Measurements from ENCODE around the gene SPATC1L.

SPATC1L gene

DNA sequence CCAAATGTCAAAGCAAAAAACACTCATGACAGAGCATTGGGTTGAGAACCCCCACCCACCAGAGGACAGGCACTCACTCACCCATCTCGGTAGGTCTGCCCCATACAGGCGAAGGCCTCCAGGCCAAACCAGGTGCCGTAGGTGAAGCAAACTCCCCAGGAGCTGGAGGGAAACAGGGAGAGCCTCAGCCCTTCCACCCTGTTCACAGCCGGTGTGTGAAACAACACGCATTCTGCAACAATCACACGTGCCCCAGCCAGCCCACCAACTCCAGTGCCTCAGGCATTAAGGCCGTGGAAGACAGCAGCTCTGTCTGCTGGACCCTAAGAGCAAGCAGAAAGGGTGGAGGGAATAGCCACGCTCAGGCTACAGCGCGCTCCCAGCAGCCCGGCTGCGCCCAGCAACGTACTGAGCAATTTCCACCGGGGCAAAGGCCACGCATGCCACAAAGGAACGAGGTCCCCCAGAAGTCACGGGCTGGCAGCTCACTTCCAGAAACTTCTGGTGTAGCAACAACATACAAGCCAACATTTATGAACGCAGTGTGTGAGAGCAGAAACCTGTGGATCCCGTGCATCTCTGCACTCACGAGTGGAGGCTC lies 11.4 kb upstream of the SPATC1L start:
- Histone ChIP-seq H3K18ac (ENCODE audit: low read length) (no peak overlapping the region), H3K79me1 (ENCODE audit: low read length) (no peaks in the 10 kb centered on the region), H3K27ac (ENCODE audit: low read depth, low read length) (no peak overlapping the region), H2BK5ac (ENCODE audit: low read length) (no peak overlapping the region), H2AK5ac (ENCODE audit: low read length) (no peak overlapping the region), H3K9ac (ENCODE audit: low read length) (no peak overlapping the region), H3K56ac (ENCODE audit: low read length) (no peak overlapping the region), H3K79me2 (ENCODE audit: control insufficient read depth, insufficient read depth, low read length) (no peaks in the 10 kb centered on the region), H3K4ac (ENCODE audit: low read depth, low read length) (no peak overlapping the region), H2BK120ac (ENCODE audit: low read depth, low read length) (no peak overlapping the region), H3K4me3 (ENCODE audit: low read length) (no peak overlapping the region), H3K23ac (ENCODE audit: low read length) (no peak overlapping the region), H3K4me2 (ENCODE audit: low read length) (no peak overlapping the region), H4K5ac (ENCODE audit: low read length) (no peak overlapping the region), H4K8ac (ENCODE audit: low read depth, low read length) (no peak overlapping the region), H3K27me3 (ENCODE audit: insufficient read depth, low read length, poor library complexity) (no peaks in the 10 kb centered on the region), H2BK15ac (replicated peaks; ENCODE audit: low read depth) (no peak overlapping the region), H3K4me1 (ENCODE audit: control insufficient read depth, low read depth, low read length) (no peaks in the 10 kb centered on the region), H3K36me3 (ENCODE audit: control insufficient read depth, insufficient read depth, low read length) (peaks cover 26% of the 10 kb centered on the region)
- no peak for DNase-seq
- no CpG with 5 or more reads among the region's 20 CpGs for WGBS (ENCODE audit: extremely low coverage, insufficient coverage, low lambda C conversion rate)

DNA sequence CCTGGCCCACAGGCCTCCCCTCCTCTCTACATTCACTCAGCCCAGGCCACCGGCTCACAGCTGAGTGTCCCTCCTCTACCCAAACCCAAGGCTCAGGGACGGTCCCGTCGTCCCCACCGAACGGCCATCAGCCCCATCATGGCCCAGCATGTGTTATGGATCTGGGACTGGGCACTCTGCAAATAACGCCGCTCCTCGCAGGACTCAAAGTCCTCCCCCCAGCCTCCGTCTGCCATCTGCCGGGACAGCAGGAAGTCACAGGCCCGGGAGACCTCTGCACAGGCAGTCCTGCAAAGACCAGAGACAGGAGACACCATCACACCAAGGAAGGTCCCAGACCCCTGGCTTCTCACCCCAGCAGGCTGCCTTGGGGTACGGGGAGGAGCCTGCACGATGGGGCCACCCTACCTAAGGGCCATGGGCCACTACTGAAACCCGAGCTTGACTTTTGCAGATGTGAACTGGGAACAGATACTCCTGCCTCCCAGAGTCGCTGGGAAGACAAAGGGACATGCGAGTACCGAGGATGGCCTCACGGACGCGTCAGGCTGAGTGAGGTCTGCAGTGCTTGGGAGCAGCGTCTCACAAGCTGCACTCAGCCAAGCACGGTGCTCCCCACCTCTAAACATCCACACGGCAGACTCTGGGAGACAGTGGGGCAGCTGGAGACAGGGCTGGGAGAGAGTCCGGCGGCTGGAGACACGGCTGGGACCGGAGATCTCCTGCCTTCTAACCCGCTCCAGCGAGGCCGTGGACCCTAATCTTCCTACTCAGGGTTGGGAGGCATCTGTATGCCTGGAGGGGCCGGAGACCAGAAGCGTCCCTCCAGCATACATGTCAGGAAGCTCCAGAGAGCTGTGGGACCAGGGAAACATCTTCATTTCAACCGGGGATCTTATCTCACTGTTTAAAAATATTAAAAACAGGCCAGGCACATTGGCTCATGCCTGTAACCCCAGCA lies 10.4 kb upstream of the SPATC1L start:
- no peak overlapping the region for H3K4me3 ChIP-seq (ENCODE audit: low read length)
- H2BK5ac ChIP-seq (ENCODE audit: low read length): no peak overlapping the region
- no peak overlapping the region for H3K9ac ChIP-seq (ENCODE audit: low read length)
- DNase-seq: no peak
- no peak overlapping the region for H3K4me2 ChIP-seq (ENCODE audit: low read length)
- no peaks in the 10 kb centered on the region for H3K79me2 ChIP-seq (ENCODE audit: control insufficient read depth, insufficient read depth, low read length)
- no peak overlapping the region for H3K56ac ChIP-seq (ENCODE audit: low read length)
- no peak overlapping the region for H3K4ac ChIP-seq (ENCODE audit: low read depth, low read length)
- no peaks in the 10 kb centered on the region for H3K79me1 ChIP-seq (ENCODE audit: low read length)
- no peaks in the 10 kb centered on the region for H3K27me3 ChIP-seq (ENCODE audit: insufficient read depth, low read length, poor library complexity)
- WGBS (ENCODE audit: extremely low coverage, insufficient coverage, low lambda C conversion rate): no CpG with 5 or more reads among the region's 34 CpGs
- H3K36me3 ChIP-seq (ENCODE audit: control insufficient read depth, insufficient read depth, low read length): peaks cover 27% of the 10 kb centered on the region
- no peak overlapping the region for H2AK5ac ChIP-seq (ENCODE audit: low read length)
- H2BK15ac ChIP-seq (replicated peaks; ENCODE audit: low read depth): no peak overlapping the region
- H3K4me1 ChIP-seq (ENCODE audit: control insufficient read depth, low read depth, low read length): no peaks in the 10 kb centered on the region
- H4K8ac ChIP-seq (ENCODE audit: low read depth, low read length): no peak overlapping the region
- H3K18ac ChIP-seq (ENCODE audit: low read length): no peak overlapping the region
- H3K27ac ChIP-seq (ENCODE audit: low read depth, low read length): no peak overlapping the region
- no peak overlapping the region for H4K5ac ChIP-seq (ENCODE audit: low read length)
- no peak overlapping the region for H3K23ac ChIP-seq (ENCODE audit: low read length)
- no peak overlapping the region for H2BK120ac ChIP-seq (ENCODE audit: low read depth, low read length)

DNA sequence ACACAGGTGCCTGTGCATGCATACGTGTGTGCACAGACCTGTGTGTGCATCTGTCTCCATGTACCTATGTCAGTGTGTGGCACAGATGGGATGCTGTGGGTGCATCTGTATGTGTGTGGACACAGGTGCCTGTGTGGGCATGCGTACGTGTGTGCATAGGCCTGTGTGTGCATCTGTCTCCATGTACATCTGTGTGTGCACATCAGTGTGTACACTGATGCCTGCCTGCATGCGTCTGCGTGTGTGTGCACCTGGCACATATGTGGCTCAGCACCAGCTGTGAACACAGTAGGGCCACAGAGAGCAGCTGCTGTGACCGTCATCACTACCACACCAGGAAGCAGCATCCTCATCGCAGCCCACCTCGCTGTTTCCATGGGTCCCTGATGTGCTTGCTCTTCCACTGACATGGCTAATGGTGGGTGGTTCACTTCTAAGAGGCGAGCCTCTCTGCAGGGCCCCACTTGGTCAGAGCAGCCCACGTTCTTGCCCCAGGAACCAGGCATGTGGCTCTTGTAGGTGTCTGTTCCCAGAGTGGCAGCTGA lies 9.6 kb upstream of the SPATC1L start:
- no peak overlapping the region for H3K9ac ChIP-seq (ENCODE audit: low read length)
- H3K79me2 ChIP-seq (ENCODE audit: control insufficient read depth, insufficient read depth, low read length): no peaks in the 10 kb centered on the region
- H2BK120ac ChIP-seq (ENCODE audit: low read depth, low read length): no peak overlapping the region
- no peak overlapping the region for H3K23ac ChIP-seq (ENCODE audit: low read length)
- no CpG with 5 or more reads among the region's 10 CpGs for WGBS (ENCODE audit: extremely low coverage, insufficient coverage, low lambda C conversion rate)
- no peak overlapping the region for H3K18ac ChIP-seq (ENCODE audit: low read length)
- no peak overlapping the region for H2BK15ac ChIP-seq (replicated peaks; ENCODE audit: low read depth)
- no peak for DNase-seq
- no peak overlapping the region for H3K56ac ChIP-seq (ENCODE audit: low read length)
- no peak overlapping the region for H3K4ac ChIP-seq (ENCODE audit: low read depth, low read length)
- no peaks in the 10 kb centered on the region for H3K79me1 ChIP-seq (ENCODE audit: low read length)
- H4K8ac ChIP-seq (ENCODE audit: low read depth, low read length): no peak overlapping the region
- H3K27ac ChIP-seq (ENCODE audit: low read depth, low read length): no peak overlapping the region
- H3K4me3 ChIP-seq (ENCODE audit: low read length): no peak overlapping the region
- no peaks in the 10 kb centered on the region for H3K4me1 ChIP-seq (ENCODE audit: control insufficient read depth, low read depth, low read length)
- no peak overlapping the region for H2BK5ac ChIP-seq (ENCODE audit: low read length)
- no peaks in the 10 kb centered on the region for H3K27me3 ChIP-seq (ENCODE audit: insufficient read depth, low read length, poor library complexity)
- no peak overlapping the region for H4K5ac ChIP-seq (ENCODE audit: low read length)
- H2AK5ac ChIP-seq (ENCODE audit: low read length): no peak overlapping the region
- H3K36me3 ChIP-seq (ENCODE audit: control insufficient read depth, insufficient read depth, low read length): peaks cover 26% of the 10 kb centered on the region
- no peak overlapping the region for H3K4me2 ChIP-seq (ENCODE audit: low read length)

DNA sequence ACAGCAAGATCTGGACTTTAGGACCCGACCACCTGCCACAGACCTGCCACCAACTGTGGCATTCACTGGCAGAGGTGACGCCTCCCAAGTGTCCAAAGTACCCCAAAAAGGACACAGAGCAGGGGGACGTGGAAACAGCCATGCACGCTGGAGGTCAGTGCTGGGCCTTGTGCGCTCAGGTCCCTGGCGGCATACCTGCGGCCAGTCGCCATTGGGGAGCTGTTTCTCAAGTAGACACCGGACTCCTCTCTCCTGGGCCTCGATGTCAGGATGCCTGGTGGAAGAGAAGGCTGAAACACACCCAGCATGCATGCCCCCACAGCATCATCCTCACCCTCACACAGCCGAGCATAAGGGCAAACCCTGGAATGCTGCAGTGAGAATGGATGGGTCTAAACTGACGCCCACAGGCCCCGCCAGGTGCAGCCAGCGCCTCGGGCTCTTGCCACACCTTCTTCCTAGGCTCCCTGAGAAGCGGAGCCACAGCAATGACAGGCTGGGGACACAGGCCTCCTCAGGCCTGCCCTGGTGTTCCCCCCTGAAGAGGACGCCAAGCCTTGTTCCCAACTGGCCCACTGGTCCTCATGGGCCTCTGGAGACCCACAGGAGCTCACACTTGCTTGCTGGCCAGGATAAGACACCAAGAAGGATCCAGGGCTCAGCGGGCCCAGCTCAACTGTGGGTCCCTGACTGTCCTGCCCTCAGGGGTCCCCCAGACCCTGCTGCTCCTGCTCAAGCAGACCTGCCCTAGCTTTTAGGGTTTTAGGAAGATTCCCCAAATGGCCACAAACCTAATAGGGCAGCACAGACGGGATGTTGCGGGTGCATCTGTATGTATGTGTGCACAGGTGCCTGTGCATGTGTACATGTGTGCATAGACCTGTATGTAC lies 7.7 kb upstream of the SPATC1L start:
- WGBS (ENCODE audit: extremely low coverage, insufficient coverage, low lambda C conversion rate): no CpG with 5 or more reads among the region's 20 CpGs
- H3K4me3 ChIP-seq (ENCODE audit: low read length): no peak overlapping the region
- H3K4me1 ChIP-seq (ENCODE audit: control insufficient read depth, low read depth, low read length): peaks cover 2% of the 10 kb centered on the region
- no peak overlapping the region for H3K4ac ChIP-seq (ENCODE audit: low read depth, low read length)
- H3K27me3 ChIP-seq (ENCODE audit: insufficient read depth, low read length, poor library complexity): no peaks in the 10 kb centered on the region
- no peak overlapping the region for H3K56ac ChIP-seq (ENCODE audit: low read length)
- H2BK15ac ChIP-seq (replicated peaks; ENCODE audit: low read depth): no peak overlapping the region
- no peak overlapping the region for H3K9ac ChIP-seq (ENCODE audit: low read length)
- no peak overlapping the region for H4K8ac ChIP-seq (ENCODE audit: low read depth, low read length)
- no peak overlapping the region for H3K18ac ChIP-seq (ENCODE audit: low read length)
- DNase-seq: no peak
- H3K36me3 ChIP-seq (ENCODE audit: control insufficient read depth, insufficient read depth, low read length): peaks cover 29% of the 10 kb centered on the region
- H2BK120ac ChIP-seq (ENCODE audit: low read depth, low read length): no peak overlapping the region
- no peak overlapping the region for H3K4me2 ChIP-seq (ENCODE audit: low read length)
- H3K79me2 ChIP-seq (ENCODE audit: control insufficient read depth, insufficient read depth, low read length): no peaks in the 10 kb centered on the region
- H3K79me1 ChIP-seq (ENCODE audit: low read length): no peaks in the 10 kb centered on the region
- no peak overlapping the region for H3K27ac ChIP-seq (ENCODE audit: low read depth, low read length)
- H2BK5ac ChIP-seq (ENCODE audit: low read length): no peak overlapping the region
- no peak overlapping the region for H2AK5ac ChIP-seq (ENCODE audit: low read length)
- H3K23ac ChIP-seq (ENCODE audit: low read length): no peak overlapping the region
- H4K5ac ChIP-seq (ENCODE audit: low read length): no peak overlapping the region

DNA sequence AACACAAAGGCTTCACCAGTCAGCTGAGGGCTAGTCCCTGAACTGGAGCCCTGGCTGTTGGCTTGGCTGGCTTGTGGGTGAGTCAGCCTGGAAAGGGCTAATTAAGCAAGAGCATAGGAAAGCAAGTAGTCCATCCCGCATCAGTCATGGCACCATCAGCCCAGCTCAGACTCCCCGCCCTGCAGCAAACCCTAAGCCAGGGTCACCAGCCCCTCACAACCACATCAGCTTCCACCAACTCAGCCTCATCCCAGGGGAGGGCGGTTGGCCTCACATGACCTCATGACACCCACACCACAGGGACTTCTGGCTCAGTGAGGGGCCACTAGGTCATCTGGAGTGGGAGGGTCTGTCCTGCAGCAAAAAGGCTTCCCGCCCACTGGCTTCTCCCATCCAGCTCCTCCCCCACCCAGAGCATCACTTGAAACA lies 7.0 kb upstream of the SPATC1L start:
- Histone ChIP-seq H3K79me1 (ENCODE audit: low read length) (no peaks in the 10 kb centered on the region), H3K36me3 (ENCODE audit: control insufficient read depth, insufficient read depth, low read length) (peaks cover 26% of the 10 kb centered on the region), H3K4me1 (ENCODE audit: control insufficient read depth, low read depth, low read length) (peaks cover 2% of the 10 kb centered on the region), H3K4me2 (ENCODE audit: low read length) (no peak overlapping the region), H2BK15ac (replicated peaks; ENCODE audit: low read depth) (no peak overlapping the region), H2BK120ac (ENCODE audit: low read depth, low read length) (no peak overlapping the region), H2BK5ac (ENCODE audit: low read length) (no peak overlapping the region), H3K79me2 (ENCODE audit: control insufficient read depth, insufficient read depth, low read length) (no peaks in the 10 kb centered on the region), H3K4ac (ENCODE audit: low read depth, low read length) (no peak overlapping the region), H2AK5ac (ENCODE audit: low read length) (no peak overlapping the region), H4K8ac (ENCODE audit: low read depth, low read length) (no peak overlapping the region), H4K5ac (ENCODE audit: low read length) (no peak overlapping the region), H3K27me3 (ENCODE audit: insufficient read depth, low read length, poor library complexity) (no peaks in the 10 kb centered on the region), H3K9ac (ENCODE audit: low read length) (no peak overlapping the region), H3K18ac (ENCODE audit: low read length) (no peak overlapping the region), H3K27ac (ENCODE audit: low read depth, low read length) (no peak overlapping the region), H3K56ac (ENCODE audit: low read length) (no peak overlapping the region), H3K4me3 (ENCODE audit: low read length) (no peak overlapping the region), H3K23ac (ENCODE audit: low read length) (no peak overlapping the region)
- no CpG with 5 or more reads among the region's 4 CpGs for WGBS (ENCODE audit: extremely low coverage, insufficient coverage, low lambda C conversion rate)
- no peak for DNase-seq

Measured in mesendoderm (in vitro differentiated cells).